MM.1S (cell line): ENCODE measurements around the gene COL5A2.

Source experiments
- EZH2 ChIP-seq: fragments of 300-600 bp; sonication (generic); optimal IDR thresholded peaks from 2 replicates; pipeline ENCODE3; 2017; ENCODE audit warnings: low read depth, mild to moderate bottlenecking, antibody characterized with exemption, low read length, mixed read lengths
- EZH2phosphoT487 ChIP-seq: fragments of 300-600 bp; sonication (generic); IDR thresholded peaks from 2 replicates; pipeline ENCODE4 v1.6.1; 2018; ENCODE audit warnings: antibody characterized with exemption, low read length
- TF ChIP-seq, protein P1 (sequence below): fragments of 300-600 bp; sonication (generic); IDR thresholded peaks from 2 replicates; pipeline ENCODE4 v1.5.1; 2016; ENCODE audit warnings: antibody characterized with exemption, low read length, mixed read lengths

- TF ChIP-seq EZH2 (no peak), EZH2phosphoT487 (no peak)
- TF ChIP-seq, protein P1, sequence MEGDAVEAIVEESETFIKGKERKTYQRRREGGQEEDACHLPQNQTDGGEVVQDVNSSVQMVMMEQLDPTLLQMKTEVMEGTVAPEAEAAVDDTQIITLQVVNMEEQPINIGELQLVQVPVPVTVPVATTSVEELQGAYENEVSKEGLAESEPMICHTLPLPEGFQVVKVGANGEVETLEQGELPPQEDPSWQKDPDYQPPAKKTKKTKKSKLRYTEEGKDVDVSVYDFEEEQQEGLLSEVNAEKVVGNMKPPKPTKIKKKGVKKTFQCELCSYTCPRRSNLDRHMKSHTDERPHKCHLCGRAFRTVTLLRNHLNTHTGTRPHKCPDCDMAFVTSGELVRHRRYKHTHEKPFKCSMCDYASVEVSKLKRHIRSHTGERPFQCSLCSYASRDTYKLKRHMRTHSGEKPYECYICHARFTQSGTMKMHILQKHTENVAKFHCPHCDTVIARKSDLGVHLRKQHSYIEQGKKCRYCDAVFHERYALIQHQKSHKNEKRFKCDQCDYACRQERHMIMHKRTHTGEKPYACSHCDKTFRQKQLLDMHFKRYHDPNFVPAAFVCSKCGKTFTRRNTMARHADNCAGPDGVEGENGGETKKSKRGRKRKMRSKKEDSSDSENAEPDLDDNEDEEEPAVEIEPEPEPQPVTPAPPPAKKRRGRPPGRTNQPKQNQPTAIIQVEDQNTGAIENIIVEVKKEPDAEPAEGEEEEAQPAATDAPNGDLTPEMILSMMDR, result no peak
Measured at GRCh38 chr2:189083606-189084005, 96.0 kb downstream of the COL5A2 start.
